Glutamatergic neuron (in vitro differentiated cells): ENCODE measurements around the gene RPL32. TPM values are rescaled to one million over a fixed set of nuclear protein-coding genes. Genes with fewer than 3 reads are reported as not detected.

ENCODE experiments used
- DNase-seq: peaks from one replicate; pipeline ENCODE4 v3.0.0; 2022
- H3K27ac Mint-ChIP-seq: one replicate; pipeline ENCODE4 v1.8.0; 2020; ENCODE audit warnings: mild to moderate bottlenecking, mixed read lengths, inconsistent platforms; ENCODE audit not compliant: unreplicated experiment
- H3K27me3 Mint-ChIP-seq: one replicate; pipeline ENCODE4 v1.8.0; 2020; ENCODE audit warnings: mild to moderate bottlenecking, moderate library complexity, mixed read lengths, inconsistent platforms; ENCODE audit not compliant: unreplicated experiment
- H3K36me3 Mint-ChIP-seq: one replicate; pipeline ENCODE4 v1.8.0; 2020; ENCODE audit warnings: mild to moderate bottlenecking, mixed read lengths, inconsistent platforms; ENCODE audit not compliant: unreplicated experiment
- H3K4me1 Mint-ChIP-seq: one replicate; pipeline ENCODE4 v1.8.0; 2020; ENCODE audit warnings: mild to moderate bottlenecking, low read depth, mixed read lengths, inconsistent platforms; ENCODE audit not compliant: unreplicated experiment
- H3K4me3 Mint-ChIP-seq: one replicate; pipeline ENCODE4 v1.8.0; 2020; ENCODE audit warnings: mild to moderate bottlenecking, mixed read lengths, inconsistent platforms; ENCODE audit not compliant: unreplicated experiment
- H3K9me3 Mint-ChIP-seq: one replicate; pipeline ENCODE4 v1.8.0; 2020; ENCODE audit warnings: mild to moderate bottlenecking, moderate library complexity, mixed read lengths, inconsistent platforms; ENCODE audit not compliant: unreplicated experiment
- total RNA-seq: library from RNA; stranded (reverse); fragmentation: NEBNext Ultra II Directional; extraction: Animal tissue kit (Norgen Biotek cat#: 25700); gene quantifications from one replicate; pipeline ENCODE4 v1.2.1, GENCODE V29; 2021; ENCODE audit not compliant: unreplicated experiment
- TF ChIP-seq, protein P1 (sequence below): fragments of 200-600 bp; sonication (generic); IDR thresholded peaks from one replicate; pipeline ENCODE4 v1.5.0; 2021; ENCODE audit not compliant: partially characterized antibody, unreplicated experiment

Gene RPL32
- total RNA-seq, 1 donor from 2014 or later, result 966 TPM

DNA sequence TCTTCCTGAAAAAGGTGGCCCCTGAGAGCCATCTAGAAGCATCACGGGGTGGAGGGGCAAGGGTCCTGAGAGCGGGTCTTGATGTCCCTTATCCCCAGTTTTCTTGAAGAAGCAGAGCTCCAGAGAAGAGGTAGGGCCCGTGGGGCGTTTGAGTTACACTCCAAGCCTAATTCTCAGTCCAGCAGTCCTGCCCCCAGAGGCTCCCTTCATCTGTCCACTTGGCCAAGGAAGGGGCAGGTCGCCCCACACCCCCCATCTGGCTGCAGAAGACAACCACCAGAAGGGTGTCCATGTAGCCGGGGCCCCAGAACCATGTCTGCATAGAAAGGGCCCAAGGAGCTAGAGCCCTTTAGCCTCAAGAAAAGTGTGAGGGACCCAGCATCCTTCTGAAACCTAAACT is 25.5 kb upstream of the RPL32 start:
- Mint-ChIP-seq H3K27me3 (peaks cover 3% of the 10 kb centered on the region), H3K27ac (peak overlapping the region; percentile 8)

DNA sequence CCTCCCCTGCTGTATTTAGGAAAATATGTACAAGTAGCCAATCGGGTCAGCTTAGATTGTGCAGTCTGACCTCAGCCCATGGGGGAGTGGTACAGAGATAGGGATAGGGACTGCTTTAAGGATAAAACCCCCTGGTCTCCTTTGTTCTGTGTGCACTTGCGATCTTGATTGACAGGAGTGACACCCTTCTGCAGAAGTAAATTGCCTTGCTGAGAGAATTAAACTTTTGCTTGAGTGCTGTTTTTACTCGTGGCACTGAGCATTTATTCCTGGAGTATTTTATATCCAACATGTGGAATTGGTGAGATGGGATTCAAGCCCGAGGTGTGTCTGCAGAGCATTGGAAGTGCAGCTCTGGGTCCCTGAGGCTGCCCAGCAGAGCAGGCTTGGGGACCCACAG is 23.9 kb upstream of the RPL32 start:
- Mint-ChIP-seq H3K4me3 (no peak overlapping the region), H3K36me3 (peaks cover 16% of the 10 kb centered on the region), H3K27ac (no peak overlapping the region), H3K4me1 (peaks cover 12% of the 10 kb centered on the region), H3K9me3 (peaks cover 4% of the 10 kb centered on the region), H3K27me3 (peaks cover 6% of the 10 kb centered on the region)
- TF ChIP-seq, protein P1, sequence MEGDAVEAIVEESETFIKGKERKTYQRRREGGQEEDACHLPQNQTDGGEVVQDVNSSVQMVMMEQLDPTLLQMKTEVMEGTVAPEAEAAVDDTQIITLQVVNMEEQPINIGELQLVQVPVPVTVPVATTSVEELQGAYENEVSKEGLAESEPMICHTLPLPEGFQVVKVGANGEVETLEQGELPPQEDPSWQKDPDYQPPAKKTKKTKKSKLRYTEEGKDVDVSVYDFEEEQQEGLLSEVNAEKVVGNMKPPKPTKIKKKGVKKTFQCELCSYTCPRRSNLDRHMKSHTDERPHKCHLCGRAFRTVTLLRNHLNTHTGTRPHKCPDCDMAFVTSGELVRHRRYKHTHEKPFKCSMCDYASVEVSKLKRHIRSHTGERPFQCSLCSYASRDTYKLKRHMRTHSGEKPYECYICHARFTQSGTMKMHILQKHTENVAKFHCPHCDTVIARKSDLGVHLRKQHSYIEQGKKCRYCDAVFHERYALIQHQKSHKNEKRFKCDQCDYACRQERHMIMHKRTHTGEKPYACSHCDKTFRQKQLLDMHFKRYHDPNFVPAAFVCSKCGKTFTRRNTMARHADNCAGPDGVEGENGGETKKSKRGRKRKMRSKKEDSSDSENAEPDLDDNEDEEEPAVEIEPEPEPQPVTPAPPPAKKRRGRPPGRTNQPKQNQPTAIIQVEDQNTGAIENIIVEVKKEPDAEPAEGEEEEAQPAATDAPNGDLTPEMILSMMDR, result no peak
- no peak for DNase-seq

More for the DNA sequence above, 25.5 kb upstream of the RPL32 start:
- no peak for DNase-seq
- H3K4me1 Mint-ChIP-seq, result peaks cover 13% of the 10 kb centered on the region
- no peak overlapping the region for H3K4me3 Mint-ChIP-seq
- peaks cover 11% of the 10 kb centered on the region for H3K36me3 Mint-ChIP-seq
- TF ChIP-seq, protein P1, result no peak
- H3K9me3 Mint-ChIP-seq, result peaks cover 7% of the 10 kb centered on the region

DNA sequence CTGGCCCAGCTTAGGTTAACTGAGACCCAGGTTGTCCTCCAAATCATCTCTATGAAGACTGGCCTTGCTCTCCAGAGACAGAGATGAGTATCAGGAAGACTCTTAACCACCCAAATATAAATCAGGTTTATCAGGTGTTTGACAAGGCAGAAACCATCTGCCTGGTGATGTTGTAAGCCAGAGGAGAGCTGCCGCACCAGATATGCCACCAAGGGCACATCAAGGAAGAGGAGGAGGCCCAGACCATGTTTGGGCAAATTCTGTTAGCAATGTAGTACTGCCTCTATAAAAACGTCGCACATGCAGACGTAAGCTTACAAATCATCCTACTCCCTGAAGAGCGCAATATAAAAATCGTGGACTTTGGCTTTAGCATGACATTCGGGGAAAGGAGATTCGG is 21.0 kb upstream of the RPL32 start:
- no peak for DNase-seq
- H3K9me3 Mint-ChIP-seq, result peaks cover 4% of the 10 kb centered on the region
- peaks cover 2% of the 10 kb centered on the region for H3K27me3 Mint-ChIP-seq
- H3K27ac Mint-ChIP-seq, result no peak overlapping the region
- no peaks in the 10 kb centered on the region for H3K4me1 Mint-ChIP-seq
- H3K36me3 Mint-ChIP-seq, result peaks cover 16% of the 10 kb centered on the region
- no peak overlapping the region for H3K4me3 Mint-ChIP-seq
- TF ChIP-seq, protein P1, result no peak

DNA sequence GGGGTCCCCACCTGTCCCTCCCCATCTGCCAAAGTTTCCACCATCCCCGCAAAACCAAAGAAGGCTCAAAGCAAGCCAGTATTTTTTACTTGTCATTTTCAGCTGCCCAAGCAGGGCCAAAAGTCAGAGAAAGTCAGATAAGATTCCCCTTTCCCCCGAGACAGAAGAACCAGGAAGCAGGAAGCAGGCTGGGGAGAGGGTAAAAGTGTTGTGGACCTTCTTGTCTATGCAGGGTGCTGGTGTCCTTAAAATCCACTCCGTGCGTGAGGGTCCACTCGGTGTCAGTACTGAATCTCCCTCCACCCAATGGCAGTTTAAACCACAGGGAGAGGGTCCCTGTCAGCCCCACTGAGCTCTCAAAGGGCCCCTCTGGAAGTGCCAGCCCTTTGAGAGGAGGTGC is 20.2 kb upstream of the RPL32 start:
- TF ChIP-seq, protein P1, result no peak
- Mint-ChIP-seq H3K27ac (no peak overlapping the region), H3K9me3 (peaks cover 4% of the 10 kb centered on the region), H3K4me3 (no peak overlapping the region), H3K36me3 (peaks cover 16% of the 10 kb centered on the region), H3K27me3 (peaks cover 2% of the 10 kb centered on the region), H3K4me1 (no peaks in the 10 kb centered on the region)
- DNase-seq, result no peak

DNA sequence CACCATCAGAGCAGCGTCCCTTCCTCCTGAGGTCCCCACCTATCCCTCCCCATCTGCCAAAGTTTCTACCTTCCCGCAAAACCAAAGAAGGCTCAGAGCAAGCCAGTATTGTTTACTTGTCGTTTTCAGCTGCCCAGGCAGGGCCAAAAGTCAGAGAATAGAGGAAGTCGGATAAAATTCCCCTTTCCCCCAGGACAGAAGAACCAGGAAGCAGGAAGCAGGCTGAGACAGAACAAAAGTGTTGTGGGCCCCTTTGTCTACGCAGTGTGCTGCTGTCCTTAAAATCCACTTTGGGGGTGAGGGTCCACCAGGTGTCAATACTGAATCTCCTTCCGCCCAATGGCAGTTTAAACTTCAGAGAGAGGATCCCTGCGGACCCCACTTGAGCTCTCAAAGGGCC is 18.5 kb upstream of the RPL32 start:
- TF ChIP-seq, protein P1, result no peak
- Mint-ChIP-seq H3K36me3 (peaks cover 5% of the 10 kb centered on the region), H3K9me3 (peaks cover 4% of the 10 kb centered on the region), H3K4me3 (no peak overlapping the region), H3K27ac (no peak overlapping the region), H3K4me1 (no peaks in the 10 kb centered on the region), H3K27me3 (peaks cover 8% of the 10 kb centered on the region)
- no peak for DNase-seq
